GM12892 (cell line): ENCODE measurements around the gene OCLN.
"Not testable (repeated sequence)": the region's sequence is repeated elsewhere in the genome, so short reads cannot be mapped to it uniquely, and the experiment has no call there.

Source experiments
- DNase-seq: peaks from one replicate; pipeline ENCODE4 v3.0.0; 2011; ENCODE audit not compliant: insufficient read length
- FAIRE-seq: peaks from 2 replicates; lab custom pipeline; 2011; peaks lifted over from hg19 to GRCh38; lab: Jason Lieb, UNC
- POLR2A ChIP-seq: IDR thresholded peaks from 2 replicates; pipeline ENCODE4 v1.6.1; 2011; ENCODE audit warnings: low read depth, low read length, control low read depth
- POLR2AphosphoS5 ChIP-seq: IDR thresholded peaks from 2 replicates; pipeline ENCODE4 v1.6.1; 2011; ENCODE audit warnings: low read depth, low read length, control low read depth
- TAF1 ChIP-seq: IDR thresholded peaks from 2 replicates; pipeline ENCODE4 v1.6.1; 2011; ENCODE audit warnings: low read depth, mild to moderate bottlenecking, control low read depth, low read length, borderline replicate concordance

Gene OCLN

GRCh38 chr5:69497006-69497520 is 4.5 kb downstream of the OCLN start:
- TF ChIP-seq TAF1 (no peak), POLR2A (no peak), POLR2AphosphoS5 (no peak)
- no peak for FAIRE-seq
- DNase-seq = no peak

GRCh38 chr5:69498384-69498783 is 5.8 kb downstream of the OCLN start:
- FAIRE-seq = no peak
- TF ChIP-seq POLR2AphosphoS5 (no peak), POLR2A (no peak), TAF1 (no peak)
- DNase-seq = no peak

GRCh38 chr5:69502367-69502766 is 9.8 kb downstream of the OCLN start:
- DNase-seq (no peak), FAIRE-seq (no peak)
- no peak for TF ChIP-seq TAF1
- TF ChIP-seq POLR2A = no peak
- TF ChIP-seq POLR2AphosphoS5 = no peak

GRCh38 chr5:69502767-69503488 is 10.3 kb downstream of the OCLN start:
- DNase-seq = no peak

GRCh38 chr5:69504036-69504435 is 11.4 kb downstream of the OCLN start:
- FAIRE-seq (no peak), DNase-seq (no peak)
- TF ChIP-seq POLR2AphosphoS5 = no peak
- no peak for TF ChIP-seq POLR2A
- no peak for TF ChIP-seq TAF1

More at GRCh38 chr5:69502767-69503488, 10.3 kb downstream of the OCLN start:
- FAIRE-seq = peak; percentile 51
- TF ChIP-seq POLR2A = no peak
- no peak for TF ChIP-seq TAF1
- TF ChIP-seq POLR2AphosphoS5 = no peak

GRCh38 chr5:69505306-69505705 is 12.7 kb downstream of the OCLN start:
- no peak for TF ChIP-seq POLR2AphosphoS5
- TF ChIP-seq TAF1 = no peak
- DNase-seq (no peak), FAIRE-seq (no peak)

- FAIRE-seq (peak; percentile 27), DNase-seq (no peak)
- TF ChIP-seq POLR2AphosphoS5 (no peak), POLR2A (no peak)
Observed at GRCh38 chr5:69509212-69509611, 16.6 kb downstream of the OCLN start.

GRCh38 chr5:69510694-69511093 is 18.1 kb downstream of the OCLN start:
- DNase-seq = no peak
- TF ChIP-seq TAF1 = no peak

GRCh38 chr5:69512740-69513260 is 20.2 kb downstream of the OCLN start:
- TF ChIP-seq POLR2A = no peak
- no peak for TF ChIP-seq POLR2AphosphoS5
- no peak for TF ChIP-seq TAF1
- FAIRE-seq = no peak
- DNase-seq = no peak

More at GRCh38 chr5:69510694-69511093, 18.1 kb downstream of the OCLN start:
- no peak for FAIRE-seq

GRCh38 chr5:69515570-69515969 is 23.0 kb downstream of the OCLN start:
- not testable (repeated sequence) for FAIRE-seq, DNase-seq

- TF ChIP-seq POLR2A (no peak), POLR2AphosphoS5 (no peak), TAF1 (no peak)
- FAIRE-seq = no peak
- no peak for DNase-seq
Observed at GRCh38 chr5:69516769-69517168, 24.2 kb downstream of the OCLN start.

- TF ChIP-seq TAF1 (no peak), POLR2A (no peak), POLR2AphosphoS5 (no peak)
- DNase-seq (no peak), FAIRE-seq (no peak)
Observed at GRCh38 chr5:69517763-69518212, 25.2 kb downstream of the OCLN start.
